Measurements from ENCODE around the gene PAIP2B. TPM values are rescaled to one million over a fixed set of nuclear protein-coding genes. Genes with fewer than 3 reads are reported as not detected.

The PAIP2B gene
- total and polyA plus RNA-seq, 10 of the 15 experiments (the other 5 are each of a cell fraction or from before 2014, with no cell fraction given): 0.06 to 0.79 (median 0.32) TPM

GRCh38 chr2:71256421-71256820 lies 29.5 kb upstream of the PAIP2B start:
- CTCF ChIA-PET: no interaction called here
- in situ Hi-C loops (cut with MboI) (no loop called here), intact Hi-C loops (cut with micrococcal nuclease; ENCODE audit: unreplicated experiment) (no loop called here)
- no peaks in the 10 kb centered on the region for H4K20me1 ChIP-seq (ENCODE audit: control insufficient read depth, insufficient read depth)
- TF ChIP-seq ZBTB11 (CRISPR knock-in tag; IDR thresholded peaks at IDR 0.05): no peak
- no peak for TF ChIP-seq EED (IDR thresholded peaks at IDR 0.05; ENCODE audit: low read depth)
- TF ChIP-seq ETV6 (conservative IDR thresholded peaks at IDR 0.05 in 1 of 2, IDR thresholded peaks at IDR 0.05 in 1 of 2; ENCODE audit: borderline replicate concordance in 1 of 2, low read depth in 1 of 2): no peak
- no peak for TF ChIP-seq ZNF687 (IDR thresholded peaks at IDR 0.05)
- no peak for TF ChIP-seq CHD2 (IDR thresholded peaks at IDR 0.05; ENCODE audit: borderline replicate concordance, low read depth, low read length)
- TF ChIP-seq NR2F1 (conservative IDR thresholded peaks at IDR 0.05): no peak
- FAIRE-seq (no peak), DNase-seq (ENCODE audit: low read depth, low spot score) (no peak), ATAC-seq (no peak)
- RAD21 ChIA-PET (ENCODE audit: unreplicated experiment): no interaction called here
- no peaks in the 10 kb centered on the region for H3K79me2 ChIP-seq (ENCODE audit: control insufficient read depth, insufficient read depth, low read length)
- no peak overlapping the region for H3K4me2 ChIP-seq (ENCODE audit: control insufficient read depth, insufficient read depth)
- no peaks in the 10 kb centered on the region for H3K36me3 ChIP-seq (ENCODE audit: control insufficient read depth in 2 of 2, insufficient read depth in 2 of 2, low read length in 1 of 2)
- H3K4me1 ChIP-seq (ENCODE audit: control insufficient read depth, insufficient read depth, low read length): no peaks in the 10 kb centered on the region
- no peak overlapping the region for H3K4me3 ChIP-seq
- 43% methylated on average over 3 of the region's 3 CpGs for WGBS (ENCODE audit: insufficient coverage, insufficient replicate concordance, low lambda C conversion rate, missing lambda C conversion rate)
- no peak overlapping the region for H3K9ac ChIP-seq (ENCODE audit: control insufficient read depth, insufficient read depth, low read length)
- BruUV-seq (replicated peaks): no TSS peak
- H3K9me3 ChIP-seq (replicated peaks; ENCODE audit: control insufficient read depth, insufficient read depth, low read length): no peaks in the 10 kb centered on the region
- H3K27me3 ChIP-seq (replicated peaks in 1 of 2; ENCODE audit: control insufficient read depth in 2 of 2, insufficient read depth in 2 of 2, low read length in 1 of 2): no peaks in the 10 kb centered on the region
- SMC1A ChIA-PET (ENCODE audit: uncharacterized antibody, unreplicated experiment): no interaction called here
- H2AFZ ChIP-seq (ENCODE audit: control insufficient read depth, low read depth, low read length): no peak overlapping the region
- POLR2A ChIA-PET: no interaction called here
- no peak overlapping the region for H3K27ac ChIP-seq (ENCODE audit: control insufficient read depth, insufficient read depth)
